Activated T-helper 1 cell treated with anti-CD3 and anti-CD28 coated beads, Interleukin-12 subunit alpha, Interleukin-12 subunit beta, Interleukin-2, Interleukin-4 antibody, amounts not matched to agents 30 ng/mL and 10 ng/mL and 1 ng/mL, durations not matched to agents 14 hours and 24 hours and 36 hours (primary cell): ENCODE data around the gene ERGIC1. TPM values are rescaled to one million over a fixed set of nuclear protein-coding genes. Genes with fewer than 3 reads are reported as not detected.
A peak's percentile ranks its signal among the peaks of the same experiment; 100 is the strongest.
"Not testable (repeated sequence)": the region's sequence is repeated elsewhere in the genome, so short reads cannot be mapped to it uniquely, and the experiment has no call there.

Experiments used
- DNase-seq: peaks from one replicate; pipeline ENCODE4 v3.0.0; 2021; ENCODE audit warnings: low spot score
- H3K27ac Mint-ChIP-seq: one replicate; pipeline ENCODE4 v1.8.0; 2021; ENCODE audit warnings: mild to moderate bottlenecking, mixed read lengths
- H3K27me3 Mint-ChIP-seq: one replicate; pipeline ENCODE4 v1.8.0; 2022; ENCODE audit warnings: mild to moderate bottlenecking, moderate library complexity, mixed read lengths; ENCODE audit not compliant: insufficient read depth
- H3K36me3 Mint-ChIP-seq: one replicate; pipeline ENCODE4 v1.8.0; 2021; ENCODE audit warnings: low read depth, mixed read lengths
- H3K4me1 Mint-ChIP-seq: one replicate; pipeline ENCODE4 v1.8.0; 2021; ENCODE audit warnings: low read depth, mixed read lengths
- H3K4me3 Mint-ChIP-seq: one replicate; pipeline ENCODE4 v1.8.0; 2021; ENCODE audit warnings: mild to moderate bottlenecking, moderate library complexity, mixed read lengths
- H3K9me3 Mint-ChIP-seq: one replicate; pipeline ENCODE4 v1.8.0; 2021; ENCODE audit warnings: mixed read lengths
- intact Hi-C: fragments of 100-400 bp; cut with micrococcal nuclease; formaldehyde crosslinking; loops from one replicate; pipeline ENCODE4 v1.15.1; 2024
- total RNA-seq: library from RNA; stranded (reverse); gene quantifications from 2 replicates; pipeline ENCODE4 v1.2.3, GENCODE V29; 2022

ERGIC1 gene
- total RNA-seq, 1 donor from 2014 or later, result 47.4 TPM

GRCh38 chr5:172897067-172897466 lies 63.0 kb downstream of the ERGIC1 start:
- Mint-ChIP-seq H3K4me3 (peak overlapping the region; percentile 45), H3K4me1 (peaks cover 13% of the 10 kb centered on the region), H3K27ac (peak overlapping the region; percentile 58)
- H3K9me3 Mint-ChIP-seq, H3K27me3 Mint-ChIP-seq, intact Hi-C loops, DNase-seq, H3K36me3 Mint-ChIP-seq: not testable (repeated sequence)

- H3K9me3 Mint-ChIP-seq, result no peaks in the 10 kb centered on the region
- peaks cover 7% of the 10 kb centered on the region for H3K36me3 Mint-ChIP-seq
- H3K4me1 Mint-ChIP-seq, result peaks cover 13% of the 10 kb centered on the region
- peak overlapping the region; percentile 55 for H3K27ac Mint-ChIP-seq
- no peak for DNase-seq
- peak overlapping the region; percentile 45 for H3K4me3 Mint-ChIP-seq
- intact Hi-C loops, result no loop called here
- H3K27me3 Mint-ChIP-seq, result no peaks in the 10 kb centered on the region
These were observed 63.6 kb downstream of the ERGIC1 start for GRCh38 chr5:172897481-172898217.

- H3K27me3 Mint-ChIP-seq, result no peaks in the 10 kb centered on the region
- intact Hi-C loops, result no loop called here
- H3K36me3 Mint-ChIP-seq, result peaks cover 7% of the 10 kb centered on the region
- H3K27ac Mint-ChIP-seq, result peak overlapping the region; percentile 55
- H3K9me3 Mint-ChIP-seq, result no peaks in the 10 kb centered on the region
- H3K4me1 Mint-ChIP-seq, result peaks cover 13% of the 10 kb centered on the region
- no peak overlapping the region for H3K4me3 Mint-ChIP-seq
- DNase-seq, result no peak
These were observed 64.3 kb downstream of the ERGIC1 start for GRCh38 chr5:172898218-172898842.

GRCh38 chr5:172898843-172899369 lies 64.9 kb downstream of the ERGIC1 start:
- Mint-ChIP-seq H3K4me1 (peaks cover 13% of the 10 kb centered on the region), H3K27ac (no peak overlapping the region), H3K4me3 (no peak overlapping the region), H3K36me3 (peaks cover 7% of the 10 kb centered on the region), H3K27me3 (no peaks in the 10 kb centered on the region), H3K9me3 (no peaks in the 10 kb centered on the region)
- intact Hi-C loops, result no loop called here
- DNase-seq, result no peak

GRCh38 chr5:172899436-172899835 lies 65.4 kb downstream of the ERGIC1 start:
- peak overlapping the region; percentile 18 for H3K27ac Mint-ChIP-seq
- intact Hi-C loops, result no loop called here
- H3K36me3 Mint-ChIP-seq, result peaks cover 7% of the 10 kb centered on the region
- H3K9me3 Mint-ChIP-seq, result no peaks in the 10 kb centered on the region
- H3K4me3 Mint-ChIP-seq, result no peak overlapping the region
- no peak for DNase-seq
- H3K4me1 Mint-ChIP-seq, result peaks cover 13% of the 10 kb centered on the region
- H3K27me3 Mint-ChIP-seq, result no peaks in the 10 kb centered on the region

- Mint-ChIP-seq H3K9me3 (no peaks in the 10 kb centered on the region), H3K4me1 (peaks cover 13% of the 10 kb centered on the region), H3K27me3 (no peaks in the 10 kb centered on the region), H3K36me3 (peaks cover 7% of the 10 kb centered on the region), H3K27ac (peak overlapping the region; percentile 12), H3K4me3 (no peak overlapping the region)
- DNase-seq, result no peak
- intact Hi-C loops, result no loop called here
These were observed 67.1 kb downstream of the ERGIC1 start for GRCh38 chr5:172901012-172901780.

GRCh38 chr5:172901788-172902496 lies 67.9 kb downstream of the ERGIC1 start:
- no peak overlapping the region for H3K27ac Mint-ChIP-seq
- H3K4me3 Mint-ChIP-seq, result no peak overlapping the region
- H3K36me3 Mint-ChIP-seq, result peaks cover 6% of the 10 kb centered on the region

GRCh38 chr5:172902497-172903472 lies 68.7 kb downstream of the ERGIC1 start:
- no peak overlapping the region for H3K4me3 Mint-ChIP-seq
- peaks cover 4% of the 10 kb centered on the region for H3K36me3 Mint-ChIP-seq
- no peak overlapping the region for H3K27ac Mint-ChIP-seq
- no peaks in the 10 kb centered on the region for H3K9me3 Mint-ChIP-seq
- H3K27me3 Mint-ChIP-seq, result no peaks in the 10 kb centered on the region
- peaks cover 3% of the 10 kb centered on the region for H3K4me1 Mint-ChIP-seq
- intact Hi-C loops, result no loop called here
- no peak for DNase-seq

More at GRCh38 chr5:172901788-172902496, 67.9 kb downstream of the ERGIC1 start:
- Mint-ChIP-seq H3K4me1 (peaks cover 11% of the 10 kb centered on the region), H3K9me3 (no peaks in the 10 kb centered on the region), H3K27me3 (no peaks in the 10 kb centered on the region)
- no peak for DNase-seq
- intact Hi-C loops, result no loop called here

GRCh38 chr5:172903790-172904189 lies 69.7 kb downstream of the ERGIC1 start:
- H3K27ac Mint-ChIP-seq, result no peak overlapping the region
- peaks cover 2% of the 10 kb centered on the region for H3K36me3 Mint-ChIP-seq

GRCh38 chr5:172904312-172904642 lies 70.2 kb downstream of the ERGIC1 start:
- no peaks in the 10 kb centered on the region for H3K4me1 Mint-ChIP-seq
- H3K27me3 Mint-ChIP-seq, result no peaks in the 10 kb centered on the region
- H3K27ac Mint-ChIP-seq, result no peak overlapping the region
- intact Hi-C loops, result no loop called here
- no peaks in the 10 kb centered on the region for H3K36me3 Mint-ChIP-seq
- DNase-seq, result no peak
- no peaks in the 10 kb centered on the region for H3K9me3 Mint-ChIP-seq
- H3K4me3 Mint-ChIP-seq, result no peak overlapping the region

More at GRCh38 chr5:172903790-172904189, 69.7 kb downstream of the ERGIC1 start:
- no peaks in the 10 kb centered on the region for H3K27me3 Mint-ChIP-seq
- no peaks in the 10 kb centered on the region for H3K4me1 Mint-ChIP-seq
- DNase-seq, result no peak
- intact Hi-C loops, result no loop called here
- H3K4me3 Mint-ChIP-seq, result no peak overlapping the region
- no peaks in the 10 kb centered on the region for H3K9me3 Mint-ChIP-seq

- intact Hi-C loops, result no loop called here
- H3K36me3 Mint-ChIP-seq, result no peaks in the 10 kb centered on the region
- no peak overlapping the region for H3K4me3 Mint-ChIP-seq
- no peaks in the 10 kb centered on the region for H3K9me3 Mint-ChIP-seq
- DNase-seq, result no peak
- H3K4me1 Mint-ChIP-seq, result no peaks in the 10 kb centered on the region
- no peak overlapping the region for H3K27ac Mint-ChIP-seq
- H3K27me3 Mint-ChIP-seq, result no peaks in the 10 kb centered on the region
These were observed 70.7 kb downstream of the ERGIC1 start for GRCh38 chr5:172904643-172905345.
